IMR-90 (cell line): ENCODE results near the gene SH3RF1. TPM values are rescaled to one million over a fixed set of nuclear protein-coding genes. Genes with fewer than 3 reads are reported as not detected.
A peak's percentile ranks its signal among the peaks of the same experiment; 100 is the strongest.

Experiments used
- ATAC-seq: fragments of 200-7000 bp; cut with Tn5 transposase; 2 replicates; pipeline ENCODE4 v1.9.1; 2020; ENCODE audit warnings: low read depth, mild to moderate bottlenecking, moderate library complexity
- BruUV-seq: library from RNA; stranded (reverse); fragments of 400-500 nt; replicated peaks from 2 replicates; lab custom pipeline; 2021; lab: Mats Ljungman, UMichigan
- CTCF ChIA-PET: fragments of 300-600 bp; formaldehyde crosslinking; extraction: SDS; loops from one replicate; lab custom pipeline; 2021; ENCODE audit warnings: antibody characterized with exemption; lab: Yijun Ruan, JAX
- POLR2A ChIA-PET: fragments of 300-600 bp; sonication (Branson Sonifier 250); formaldehyde crosslinking; loops from one replicate; lab custom pipeline; 2022; ENCODE audit warnings: antibody characterized with exemption; ENCODE audit not compliant: unreplicated experiment; lab: Charles Lee
- DNase-seq: peaks from one replicate; pipeline ENCODE4 v3.0.0; 2013
- H2AFZ ChIP-seq: replicated peaks from 2 replicates; pipeline ENCODE3; 2013; ENCODE audit warnings: low read length, mild to moderate bottlenecking; ENCODE audit not compliant: poor library complexity
- H2AK5ac ChIP-seq: 2 replicates; pipeline ENCODE4 v1.6.1; 2013; ENCODE audit warnings: low read depth, low read length, inconsistent platforms
- H2AK9ac ChIP-seq: replicated peaks from 2 replicates; pipeline ENCODE3; 2013; ENCODE audit warnings: mild to moderate bottlenecking, low read depth, low read length, moderate library complexity; ENCODE audit not compliant: poor library complexity
- H2BK120ac ChIP-seq: 2 replicates; pipeline ENCODE4 v1.6.1; 2013; ENCODE audit warnings: low read depth, low read length, inconsistent platforms
- H2BK15ac ChIP-seq: 3 replicates; pipeline ENCODE4 v1.6.1; 2013; ENCODE audit warnings: low read depth, low read length, inconsistent platforms
- H2BK20ac ChIP-seq: 2 replicates; pipeline ENCODE4 v1.6.1; 2013; ENCODE audit warnings: low read depth, mild to moderate bottlenecking, inconsistent platforms, low read length, moderate library complexity
- H2BK5ac ChIP-seq: 2 replicates; pipeline ENCODE4 v1.6.1; 2013; ENCODE audit warnings: mild to moderate bottlenecking, low read depth, low read length, inconsistent platforms; ENCODE audit not compliant: poor library complexity, severe bottlenecking
- H3K14ac ChIP-seq: replicated peaks from 2 replicates; pipeline ENCODE4 v1.6.1; 2013; ENCODE audit warnings: low read depth, low read length, inconsistent platforms
- H3K18ac ChIP-seq: 2 replicates; pipeline ENCODE4 v1.6.1; 2013; ENCODE audit warnings: low read depth, low read length, control low read depth
- H3K23ac ChIP-seq: 2 replicates; pipeline ENCODE4 v1.6.1; 2013; ENCODE audit warnings: low read depth, low read length, inconsistent platforms
- H3K27ac ChIP-seq: 2 replicates; pipeline ENCODE4 v1.5.1; 2013; ENCODE audit warnings: mild to moderate bottlenecking, control low read depth, low read length; ENCODE audit not compliant: insufficient read depth
- H3K27me3 ChIP-seq: 2 replicates; pipeline ENCODE4 v1.6.1; 2013; ENCODE audit warnings: low read length; ENCODE audit not compliant: control insufficient read depth, insufficient read depth
- H3K36me3 ChIP-seq: 2 replicates; pipeline ENCODE4 v1.6.1; 2013; ENCODE audit warnings: low read length, mixed read lengths; ENCODE audit not compliant: control insufficient read depth, insufficient read depth
- H3K4ac ChIP-seq: 2 replicates; pipeline ENCODE4 v1.6.1; 2013; ENCODE audit warnings: low read depth, low read length, inconsistent platforms
- H3K4me1 ChIP-seq: 2 replicates; pipeline ENCODE4 v1.6.1; 2013; ENCODE audit warnings: low read length, mixed read lengths; ENCODE audit not compliant: control insufficient read depth, insufficient read depth
- H3K4me2 ChIP-seq: 2 replicates; pipeline ENCODE4 v1.6.1; 2013; ENCODE audit warnings: low read depth, mild to moderate bottlenecking, control low read depth, low read length, moderate library complexity
- H3K4me3 ChIP-seq: 2 replicates; pipeline ENCODE4 v1.5.1; 2013; ENCODE audit warnings: low read depth, mild to moderate bottlenecking, control low read depth, low read length, moderate library complexity; ENCODE audit not compliant: insufficient read depth
- H3K56ac ChIP-seq: 2 replicates; pipeline ENCODE4 v1.6.1; 2013; ENCODE audit warnings: low read length, inconsistent platforms; ENCODE audit not compliant: insufficient read depth; ENCODE audit errors: extremely low read depth
- H3K79me1 ChIP-seq, 2 experiments: 2 replicates each; pipeline ENCODE4 v1.6.1; 2013; ENCODE audit warnings: low read length in 2 of 2, inconsistent platforms in 1 of 2, low read depth in 1 of 2
- H3K9ac ChIP-seq: 2 replicates; pipeline ENCODE4 v1.6.1; 2013; ENCODE audit warnings: low read depth, low read length, control low read depth
- H3K9me1 ChIP-seq: 2 replicates; pipeline ENCODE4 v1.6.1; 2013; ENCODE audit warnings: low read length, inconsistent platforms; ENCODE audit not compliant: insufficient read depth
- H3K9me3 ChIP-seq: 2 replicates; pipeline ENCODE4 v1.6.1; 2013; ENCODE audit warnings: low read length; ENCODE audit not compliant: control insufficient read depth, insufficient read depth
- H4K20me1 ChIP-seq: 2 replicates; pipeline ENCODE4 v1.6.1; 2013; ENCODE audit warnings: low read length, inconsistent platforms; ENCODE audit not compliant: insufficient read depth
- H4K5ac ChIP-seq: 2 replicates; pipeline ENCODE4 v1.6.1; 2013; ENCODE audit warnings: mild to moderate bottlenecking, low read depth, low read length, control low read depth
- H4K8ac ChIP-seq, 2 experiments: 2 replicates each; pipeline ENCODE4 v1.6.1; 2013; ENCODE audit warnings: low read depth in 2 of 2, low read length in 2 of 2, control low read depth in 1 of 2, inconsistent platforms in 1 of 2
- H4K91ac ChIP-seq: 2 replicates; pipeline ENCODE4 v1.6.1; 2013; ENCODE audit warnings: low read depth, low read length, inconsistent platforms; ENCODE audit not compliant: insufficient read depth
- NFE2L2 ChIP-seq: fragments of 150-350 bp; IDR thresholded peaks from 2 replicates; pipeline ENCODE4 v1.6.1; 2016; ENCODE audit warnings: low read depth, mild to moderate bottlenecking, low read length
- WGBS, 2 experiments: methylation state at CpG; one replicate each; pipeline versions ENCODE4 v1.1.5 to v1.1.7; 2013; ENCODE audit warnings: missing lambda C conversion rate in 2 of 2; ENCODE audit not compliant: insufficient read length in 1 of 2; ENCODE audit errors: extremely low coverage in 2 of 2; 5-methylcytosine and 5-hydroxymethylcytosine counted together
- dilution Hi-C: fragments of 300-500 bp; cut with HindIII; formaldehyde crosslinking; loops from one replicate; pipeline ENCODE4 v1.14.3; 2018; ENCODE audit warnings: low sequenced_read_pairs; ENCODE audit not compliant: unreplicated experiment
- in situ Hi-C: fragments of 300-500 bp; cut with MboI; formaldehyde crosslinking; loops from 3 replicates; pipeline ENCODE4 v1.14.3; 2019; ENCODE audit warnings: low sequenced_read_pairs, inconsistent platforms, mixed read lengths
- intact Hi-C: fragments of 100-400 bp; cut with micrococcal nuclease; formaldehyde crosslinking; loops from 2 replicates; pipeline ENCODE4 v1.10.0; 2022
- polyA plus RNA-seq, 3 experiments: library from polyadenylated mRNA; depleted of rRNA; stranded (reverse); fragments of >200 nt; gene quantifications; 2 replicates each; pipeline ENCODE4 v1.2.3, GENCODE V29; 2012; ENCODE audit warnings: low replicate concordance in 1 of 3
- total RNA-seq: library from RNA; depleted of rRNA; stranded (reverse); fragments of >200 nt; gene quantifications from 2 replicates; pipeline ENCODE4 v1.2.3, GENCODE V29; 2012

Gene SH3RF1
- total and polyA plus RNA-seq, 2 of the 4 experiments (the other 2 are of a cell fraction): 22.0 to 29.8 TPM

GRCh38 chr4:169208090-169208455 lies 62.7 kb downstream of the SH3RF1 start:
- in situ Hi-C loops: no loop called here
- H3K4ac ChIP-seq: no peak overlapping the region
- no peak overlapping the region for H4K8ac ChIP-seq

More at GRCh38 chr4:169208090-169208455, 62.7 kb downstream of the SH3RF1 start:
- no peaks in the 10 kb centered on the region for H3K9me3 ChIP-seq
- no peak overlapping the region for H2BK5ac ChIP-seq
- no peak overlapping the region for H4K5ac ChIP-seq
- peaks cover 39 to 83% of the 10 kb centered on the region in 2 experiments for H3K79me1 ChIP-seq
- H3K4me3 ChIP-seq: no peak overlapping the region
- H2AK5ac ChIP-seq: no peak overlapping the region
- H4K91ac ChIP-seq: no peak overlapping the region
- H3K9me1 ChIP-seq: peaks cover 17% of the 10 kb centered on the region
- no peak overlapping the region for H3K14ac ChIP-seq
- DNase-seq (no peak), ATAC-seq (peak; percentile 18; the same call in 1 of the 2 replicates)
- H3K23ac ChIP-seq: no peak overlapping the region; the same call in 1 of the 2 replicates
- no peak overlapping the region for H3K9ac ChIP-seq
- BruUV-seq: no TSS peak
- intact Hi-C loops (no loop called here), dilution Hi-C loops (no loop called here)
- 13% methylated on average over 1 of the region's 3 CpGs; no CpG with 5 or more reads in 1 of the 2 experiments for WGBS, 2 experiments
- POLR2A ChIA-PET: no interaction called here
- no peaks in the 10 kb centered on the region for H3K27me3 ChIP-seq
- H3K27ac ChIP-seq: no peak overlapping the region
- H2BK15ac ChIP-seq: no peak overlapping the region
- H2AFZ ChIP-seq: no peak overlapping the region
- H3K4me1 ChIP-seq: peaks cover 20% of the 10 kb centered on the region
- CTCF ChIA-PET: no interaction called here
- no peak overlapping the region for H2AK9ac ChIP-seq
- H3K36me3 ChIP-seq: 0 out of 2 replicates have a peak, but pooled peaks cover 2% of the 10 kb centered on the region
- TF ChIP-seq NFE2L2: no peak
- no peak overlapping the region for H2BK20ac ChIP-seq
- peaks cover 40% of the 10 kb centered on the region for H4K20me1 ChIP-seq
- no peak overlapping the region for H3K4me2 ChIP-seq
- no peak overlapping the region for H3K56ac ChIP-seq
- no peak overlapping the region for H2BK120ac ChIP-seq
- H3K18ac ChIP-seq: no peak overlapping the region
